ENCODE results near the gene CYP4A22. TPM values are rescaled to one million over a fixed set of nuclear protein-coding genes. Genes with fewer than 3 reads are reported as not detected.

CYP4A22 gene
- polyA plus RNA-seq, 2 of the 4 experiments (the other 2 are of a cell fraction): not detected

DNA sequence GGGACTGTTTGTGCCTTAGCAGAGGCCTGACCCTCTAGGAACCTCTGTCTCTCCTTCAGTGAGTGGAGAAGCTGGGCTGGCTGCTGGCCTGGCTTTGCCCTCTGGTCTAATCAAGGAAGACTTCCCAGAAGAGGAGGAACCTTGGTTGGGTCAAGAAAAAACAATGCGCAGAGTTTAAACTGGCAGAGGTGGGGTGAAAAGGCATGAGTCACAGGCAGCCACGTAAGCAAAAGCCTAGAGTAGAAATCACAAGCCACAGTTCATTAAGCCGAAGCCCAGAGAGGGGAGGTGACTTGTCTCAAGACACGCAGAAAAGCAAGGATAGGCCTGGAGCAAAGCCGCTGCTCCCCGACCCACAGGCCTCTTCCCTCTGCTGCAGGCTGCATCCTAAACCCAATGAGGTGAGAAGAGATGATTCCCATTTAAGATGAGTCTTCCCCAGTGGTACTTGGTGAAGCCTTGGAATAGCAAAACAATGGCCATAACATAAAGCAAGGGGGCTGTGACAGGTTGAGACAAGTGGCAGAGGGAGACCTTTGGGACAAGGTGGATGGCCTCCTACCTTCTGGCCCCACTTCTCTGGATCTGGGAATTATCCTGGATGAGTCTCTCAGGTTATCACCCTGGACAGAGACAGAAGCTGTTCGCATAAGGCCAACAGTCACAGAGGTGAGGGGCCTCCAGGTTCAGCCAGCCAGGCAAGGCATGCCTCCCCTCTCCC lies 44.9 kb downstream of the CYP4A22 start:
- ChIA-PET POLR2A (no interaction called here), CTCF (interaction anchor here (0.8 to 9.1 kb wide), 3 partner anchors 10 to 81 kb away, joined by 3 to 142 read pairs (median 3); partner anchors contain the start of gene PDZK1IP1)
- WGBS (ENCODE audit: missing lambda C conversion rate): 34% methylated on average over 7 of the region's 7 CpGs
- Histone ChIP-seq H3K4me1 (peaks cover 36% of the 10 kb centered on the region), H3K9me3 (no peaks in the 10 kb centered on the region), H3K27ac (peak overlapping the region; percentile 57 to 90), H3K4me3 (no peak overlapping the region), H3K4me2 (peak overlapping the region; percentile 50)
- no peak for FAIRE-seq
- no peak for ATAC-seq
- TF ChIP-seq EP300 (IDR thresholded peaks at IDR 0.05) (no peak), FOSL2 (IDR thresholded peaks at IDR 0.05) (no peak), FOSL2 (CRISPR knock-in tag; IDR thresholded peaks at IDR 0.05) (0 out of 2 replicates have a peak, but pooled peaks have one; percentile 34), ZFP36 (IDR thresholded peaks at IDR 0.05; ENCODE audit: borderline replicate concordance, partially characterized antibody) (peak; percentile 90)
- DNase-seq (ENCODE audit: low read depth in 1 of 2, low spot score in 1 of 2): peak in 1 of 2 experiments; percentile 44

DNA sequence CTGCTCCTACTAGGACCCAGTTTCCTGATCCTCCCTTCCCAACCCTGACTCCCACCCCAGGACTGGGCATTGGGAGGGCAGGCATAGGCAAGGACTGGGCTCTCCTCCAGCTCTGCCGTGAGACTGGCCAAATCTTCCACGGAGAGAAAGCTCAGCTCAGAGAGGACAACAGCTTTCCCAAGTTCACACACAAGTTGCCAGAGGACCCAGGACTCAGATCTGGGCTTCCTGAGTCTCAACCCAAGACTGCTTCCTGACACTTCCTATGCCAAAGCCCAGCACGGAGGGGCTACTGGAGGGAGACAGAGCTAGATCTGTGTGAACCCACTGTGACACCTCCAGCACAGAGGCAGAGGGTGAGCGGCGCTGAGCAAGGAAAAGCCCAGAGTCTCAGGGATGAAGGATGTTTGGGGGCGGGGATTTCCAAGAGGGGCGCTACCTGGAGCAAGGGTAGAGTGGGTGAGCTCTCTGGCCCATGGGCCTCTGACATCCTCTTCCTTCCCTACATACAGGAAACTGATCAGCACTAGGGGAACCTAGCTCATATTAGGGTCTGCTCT lies 45.5 kb downstream of the CYP4A22 start:
- CTCF ChIA-PET: interaction anchor here (0.8 to 1.5 kb wide), 3 partner anchors 9 to 80 kb away, joined by 3 read pairs; no protein-coding TSS in a partner anchor
- no peaks in the 10 kb centered on the region for H3K9me3 ChIP-seq
- ATAC-seq: no peak
- H3K4me3 ChIP-seq: no peak overlapping the region
- H3K27ac ChIP-seq: peak overlapping the region; percentile 48 to 90; a peak in 3 of 6 replicates
- DNase-seq (ENCODE audit: low read depth in 1 of 2, low spot score in 1 of 2): no peak
- H3K4me2 ChIP-seq: peak overlapping the region; percentile 50
- TF ChIP-seq HDAC2 (IDR thresholded peaks at IDR 0.05) (no peak), BHLHE40 (IDR thresholded peaks at IDR 0.05; ENCODE audit: low read depth, low read length) (no peak), POLR2A (IDR thresholded peaks at IDR 0.05; ENCODE audit: low read length) (no peak), ZNF302 (CRISPR knock-in tag; IDR thresholded peaks at IDR 0.05) (no peak), KDM5A (IDR thresholded peaks at IDR 0.05) (no peak), POLR2AphosphoS2 (conservative IDR thresholded peaks at IDR 0.05; ENCODE audit: low read length) (no peak), JUN (IDR thresholded peaks at IDR 0.05) (no peak), HEYL (CRISPR knock-in tag; IDR thresholded peaks at IDR 0.05) (no peak), KDM1A (IDR thresholded peaks at IDR 0.05; ENCODE audit: low read depth) (no peak), ZC3H11A (IDR thresholded peaks at IDR 0.05) (no peak), PHF8 (IDR thresholded peaks at IDR 0.05; ENCODE audit: borderline replicate concordance, low read depth) (no peak), NPAS2 (CRISPR knock-in tag; IDR thresholded peaks at IDR 0.05; ENCODE audit: borderline replicate concordance) (no peak), HOXA7 (CRISPR knock-in tag; IDR thresholded peaks at IDR 0.05) (no peak), RNF2 (IDR thresholded peaks at IDR 0.05; ENCODE audit: borderline replicate concordance, low read depth) (no peak), HOXB5 (CRISPR knock-in tag; IDR thresholded peaks at IDR 0.05) (no peak)
- TF ChIP-seq, protein P1, sequence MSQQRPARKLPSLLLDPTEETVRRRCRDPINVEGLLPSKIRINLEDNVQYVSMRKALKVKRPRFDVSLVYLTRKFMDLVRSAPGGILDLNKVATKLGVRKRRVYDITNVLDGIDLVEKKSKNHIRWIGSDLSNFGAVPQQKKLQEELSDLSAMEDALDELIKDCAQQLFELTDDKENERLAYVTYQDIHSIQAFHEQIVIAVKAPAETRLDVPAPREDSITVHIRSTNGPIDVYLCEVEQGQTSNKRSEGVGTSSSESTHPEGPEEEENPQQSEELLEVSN (IDR thresholded peaks at IDR 0.05; ENCODE audit: borderline replicate concordance, low read depth): no peak
- TF ChIP-seq, protein P2, sequence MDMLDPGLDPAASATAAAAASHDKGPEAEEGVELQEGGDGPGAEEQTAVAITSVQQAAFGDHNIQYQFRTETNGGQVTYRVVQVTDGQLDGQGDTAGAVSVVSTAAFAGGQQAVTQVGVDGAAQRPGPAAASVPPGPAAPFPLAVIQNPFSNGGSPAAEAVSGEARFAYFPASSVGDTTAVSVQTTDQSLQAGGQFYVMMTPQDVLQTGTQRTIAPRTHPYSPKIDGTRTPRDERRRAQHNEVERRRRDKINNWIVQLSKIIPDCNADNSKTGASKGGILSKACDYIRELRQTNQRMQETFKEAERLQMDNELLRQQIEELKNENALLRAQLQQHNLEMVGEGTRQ (IDR thresholded peaks at IDR 0.05): no peak
- TF ChIP-seq, protein P3, sequence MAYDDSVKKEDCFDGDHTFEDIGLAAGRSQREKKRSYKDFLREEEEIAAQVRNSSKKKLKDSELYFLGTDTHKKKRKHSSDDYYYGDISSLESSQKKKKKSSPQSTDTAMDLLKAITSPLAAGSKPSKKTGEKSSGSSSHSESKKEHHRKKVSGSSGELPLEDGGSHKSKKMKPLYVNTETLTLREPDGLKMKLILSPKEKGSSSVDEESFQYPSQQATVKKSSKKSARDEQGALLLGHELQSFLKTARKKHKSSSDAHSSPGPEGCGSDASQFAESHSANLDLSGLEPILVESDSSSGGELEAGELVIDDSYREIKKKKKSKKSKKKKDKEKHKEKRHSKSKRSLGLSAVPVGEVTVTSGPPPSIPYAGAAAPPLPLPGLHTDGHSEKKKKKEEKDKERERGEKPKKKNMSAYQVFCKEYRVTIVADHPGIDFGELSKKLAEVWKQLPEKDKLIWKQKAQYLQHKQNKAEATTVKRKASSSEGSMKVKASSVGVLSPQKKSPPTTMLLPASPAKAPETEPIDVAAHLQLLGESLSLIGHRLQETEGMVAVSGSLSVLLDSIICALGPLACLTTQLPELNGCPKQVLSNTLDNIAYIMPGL (CRISPR knock-in tag; IDR thresholded peaks at IDR 0.05; ENCODE audit: borderline replicate concordance): no peak
- WGBS (ENCODE audit: missing lambda C conversion rate): 80% methylated on average over 7 of the region's 7 CpGs
- peaks cover 36% of the 10 kb centered on the region for H3K4me1 ChIP-seq
- POLR2A ChIA-PET: no interaction called here
- no peak for FAIRE-seq

All from A549 (cell line).